A673 (cell line): ENCODE measurements around the gene MED14.

Experiments used
- CTCF ChIP-seq: fragments of 300-800, 200-600 bp; sonication (generic); conservative IDR thresholded peaks from 2 replicates; pipeline ENCODE4 v1.5.1; 2017; ENCODE audit warnings: low read depth, mild to moderate bottlenecking, antibody characterized with exemption, low read length, moderate library complexity, mixed read lengths
- EZH2 ChIP-seq: fragments of 200-600 bp; sonication (generic); IDR thresholded peaks from 2 replicates; pipeline ENCODE4 v1.6.1; 2017; ENCODE audit warnings: borderline replicate concordance, low read depth, mild to moderate bottlenecking, mixed read lengths, antibody characterized with exemption, low read length; ENCODE audit not compliant: poor library complexity, severe bottlenecking

- TF ChIP-seq CTCF (no peak), EZH2 (no peak)
Observed at GRCh38 chrX:40683245-40683644, 52.1 kb downstream of the MED14 start.
